ENCODE results near the gene OGA.

DNA sequence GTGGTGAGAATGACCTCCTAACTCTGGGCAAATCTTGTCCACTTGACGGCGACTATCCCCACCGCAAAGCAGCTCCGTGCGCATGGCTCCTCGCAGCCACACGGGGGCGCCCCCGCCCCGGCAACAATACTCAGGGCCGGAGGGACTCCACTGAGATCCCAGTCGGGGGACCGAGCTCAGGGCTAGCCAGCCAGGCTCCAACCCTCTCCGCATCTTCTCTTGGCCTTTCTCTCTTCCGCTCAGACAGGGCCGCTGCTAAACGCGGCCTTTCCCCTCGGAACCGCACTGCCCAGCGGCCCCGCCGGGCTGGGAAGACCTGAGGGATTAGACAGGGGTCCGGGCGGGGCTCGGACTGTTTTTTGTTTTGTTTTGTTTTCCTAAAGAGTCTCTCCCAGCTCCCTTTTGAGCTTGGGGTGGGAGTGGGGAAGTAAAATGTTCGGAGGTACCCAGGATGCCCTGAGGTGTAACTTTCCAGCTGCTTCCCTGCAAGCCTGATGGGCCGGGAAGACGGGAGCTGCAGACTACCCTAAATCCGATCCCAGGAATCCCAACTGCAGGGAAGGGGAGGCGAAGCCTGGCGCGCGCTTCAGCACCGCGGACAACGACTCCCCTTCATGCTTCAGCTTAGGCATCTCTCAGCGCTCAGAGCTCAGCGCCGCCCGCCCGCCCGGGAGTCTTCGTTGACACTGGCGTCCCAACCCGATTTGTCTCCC lies 22.7 kb upstream of the OGA start:
- TF ChIP-seq, protein P1, sequence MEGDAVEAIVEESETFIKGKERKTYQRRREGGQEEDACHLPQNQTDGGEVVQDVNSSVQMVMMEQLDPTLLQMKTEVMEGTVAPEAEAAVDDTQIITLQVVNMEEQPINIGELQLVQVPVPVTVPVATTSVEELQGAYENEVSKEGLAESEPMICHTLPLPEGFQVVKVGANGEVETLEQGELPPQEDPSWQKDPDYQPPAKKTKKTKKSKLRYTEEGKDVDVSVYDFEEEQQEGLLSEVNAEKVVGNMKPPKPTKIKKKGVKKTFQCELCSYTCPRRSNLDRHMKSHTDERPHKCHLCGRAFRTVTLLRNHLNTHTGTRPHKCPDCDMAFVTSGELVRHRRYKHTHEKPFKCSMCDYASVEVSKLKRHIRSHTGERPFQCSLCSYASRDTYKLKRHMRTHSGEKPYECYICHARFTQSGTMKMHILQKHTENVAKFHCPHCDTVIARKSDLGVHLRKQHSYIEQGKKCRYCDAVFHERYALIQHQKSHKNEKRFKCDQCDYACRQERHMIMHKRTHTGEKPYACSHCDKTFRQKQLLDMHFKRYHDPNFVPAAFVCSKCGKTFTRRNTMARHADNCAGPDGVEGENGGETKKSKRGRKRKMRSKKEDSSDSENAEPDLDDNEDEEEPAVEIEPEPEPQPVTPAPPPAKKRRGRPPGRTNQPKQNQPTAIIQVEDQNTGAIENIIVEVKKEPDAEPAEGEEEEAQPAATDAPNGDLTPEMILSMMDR (IDR thresholded peaks at IDR 0.05; ENCODE audit: borderline replicate concordance, extremely low read depth, low read length, poor library complexity, severe bottlenecking): peak; percentile 95
- no peak for TF ChIP-seq EZH2 (IDR thresholded peaks at IDR 0.05; ENCODE audit: borderline replicate concordance, low read depth, low read length, severe bottlenecking)

All from DND-41 (cell line).